CD4-positive, alpha-beta T cell (primary cell): Measurements from ENCODE around the gene GPM6B. TPM values are rescaled to one million over a fixed set of nuclear protein-coding genes. Genes with fewer than 3 reads are reported as not detected.

Experiments used
- ATAC-seq: fragments of 200-7000 bp; cut with Tn5 transposase; one replicate; pipeline ENCODE4 v1.10.0; 2022; ENCODE audit warnings: mild to moderate bottlenecking; ENCODE audit not compliant: poor library complexity
- CTCF ChIA-PET: fragments of 350-600 bp; sonication (Branson Sonifier 250); formaldehyde crosslinking; loops from one replicate; lab custom pipeline; 2021; ENCODE audit warnings: antibody characterized with exemption, inconsistent platforms; lab: Charles Lee
- POLR2A ChIA-PET: fragments of 350-600 bp; sonication (Branson Sonifier 250); formaldehyde crosslinking; loops from one replicate; lab custom pipeline; 2021; ENCODE audit warnings: antibody characterized with exemption, inconsistent platforms; lab: Charles Lee
- DNase-seq, 14 experiments: peaks; one replicate each; pipeline ENCODE4 v3.0.0-alpha.2; 2013 to 2020; ENCODE audit warnings: mixed read lengths in 2 of 14
- H3K27ac ChIP-seq, 2 donors: one replicate each; pipeline versions ENCODE4 v1.5.1 to v1.7.0; 2013; ENCODE audit warnings: low read length in 2 of 2, low read depth in 1 of 2, mild to moderate bottlenecking in 1 of 2
- H3K27me3 ChIP-seq, 2 experiments: 1 replicate in 1 of 2; 2 replicates in 1 of 2; pipeline versions ENCODE4 v1.6.1 to v1.7.0; 2013; ENCODE audit warnings: low read length in 2 of 2, control low read depth in 1 of 2, mild to moderate bottlenecking in 1 of 2, moderate library complexity in 1 of 2; ENCODE audit not compliant: insufficient read depth in 2 of 2, control insufficient read depth in 1 of 2
- H3K36me3 ChIP-seq: one replicate; pipeline ENCODE4 v1.6.1; 2013; ENCODE audit warnings: low read length, control low read depth; ENCODE audit not compliant: insufficient read depth
- H3K4me1 ChIP-seq: one replicate; pipeline ENCODE4 v1.6.1; 2013; ENCODE audit warnings: low read length, control low read depth; ENCODE audit not compliant: insufficient read depth
- H3K4me3 ChIP-seq: one replicate; pipeline ENCODE4 v1.5.1; 2013; ENCODE audit warnings: mild to moderate bottlenecking, low read length, moderate library complexity
- H3K9me3 ChIP-seq, 2 experiments: 1 replicate in 1 of 2; 2 replicates in 1 of 2; pipeline versions ENCODE4 v1.6.1 to v1.7.0; 2013; ENCODE audit warnings: low read length in 2 of 2, mild to moderate bottlenecking in 2 of 2, control low read depth in 1 of 2, moderate library complexity in 1 of 2; ENCODE audit not compliant: control insufficient read depth in 1 of 2, insufficient read depth in 1 of 2
- H3K27ac Mint-ChIP-seq: one replicate; pipeline ENCODE4 v1.8.0; 2020; ENCODE audit warnings: mixed read lengths
- H3K27me3 Mint-ChIP-seq: one replicate; pipeline ENCODE4 v1.8.0; 2021; ENCODE audit warnings: mixed read lengths
- H3K36me3 Mint-ChIP-seq: one replicate; pipeline ENCODE4 v1.8.0; 2021; ENCODE audit warnings: low read depth, mixed read lengths
- H3K4me1 Mint-ChIP-seq: one replicate; pipeline ENCODE4 v1.8.0; 2021; ENCODE audit warnings: low read depth, mixed read lengths
- H3K4me3 Mint-ChIP-seq: one replicate; pipeline ENCODE4 v1.8.0; 2020; ENCODE audit warnings: mild to moderate bottlenecking, mixed read lengths
- H3K9me3 Mint-ChIP-seq: one replicate; pipeline ENCODE4 v1.8.0; 2020; ENCODE audit warnings: mixed read lengths
- CTCF ChIP-seq: fragments of 200-600 bp; IDR thresholded peaks from one replicate; pipeline ENCODE4 v1.8.0; 2022; ENCODE audit warnings: antibody characterized with exemption, mild to moderate bottlenecking
- intact Hi-C, 2 experiments: fragments of 100-400 bp; cut with DNase I in 1 of 2; cut with micrococcal nuclease in 1 of 2; formaldehyde crosslinking; loops; one replicate each; pipeline versions ENCODE4 v1.15.1 to v1.9.0; 2023 to 2025; cut with DNase I, micrococcal nuclease
- total RNA-seq, 174 experiments: library from RNA in 2 of 174; stranded (reverse) in 2 of 174; gene quantifications; one replicate each; pipeline ENCODE4 v1.2.3 and lab custom pipeline; 2021 to 2026

The GPM6B gene
- total RNA-seq, 2 experiments from 2014 or later = not detected

- Mint-ChIP-seq H3K4me1 (no peaks in the 10 kb centered on the region), H3K36me3 (no peaks in the 10 kb centered on the region), H3K4me3 (no peak overlapping the region), H3K27me3 (no peaks in the 10 kb centered on the region), H3K9me3 (no peaks in the 10 kb centered on the region), H3K27ac (no peak overlapping the region)
- intact Hi-C loops = no loop called here
- ATAC-seq (no peak), DNase-seq (no peak)
- Histone ChIP-seq H3K4me1 (no peaks in the 10 kb centered on the region), H3K9me3 (no peaks in the 10 kb centered on the region), H3K36me3 (no peaks in the 10 kb centered on the region), H3K27ac (no peak overlapping the region), H3K4me3 (no peak overlapping the region), H3K27me3 (no peaks in the 10 kb centered on the region)
- TF ChIP-seq CTCF = no peak
- CTCF ChIA-PET = no interaction called here
- POLR2A ChIA-PET = no interaction called here
Observed at GRCh38 chrX:13826770-13827169, 9.9 kb upstream of the GPM6B start.

- ChIA-PET POLR2A (no interaction called here), CTCF (no interaction called here)
- Histone ChIP-seq H3K27me3 (no peaks in the 10 kb centered on the region), H3K4me1 (no peaks in the 10 kb centered on the region), H3K4me3 (no peak overlapping the region), H3K27ac (no peak overlapping the region), H3K9me3 (no peaks in the 10 kb centered on the region), H3K36me3 (no peaks in the 10 kb centered on the region)
- no peak overlapping the region for H3K4me3 Mint-ChIP-seq
- intact Hi-C loops = no loop called here
- DNase-seq (no peak), ATAC-seq (no peak)
- no peaks in the 10 kb centered on the region for H3K9me3 Mint-ChIP-seq
- H3K36me3 Mint-ChIP-seq = no peaks in the 10 kb centered on the region
- no peak for TF ChIP-seq CTCF
- no peak overlapping the region for H3K27ac Mint-ChIP-seq
- no peaks in the 10 kb centered on the region for H3K4me1 Mint-ChIP-seq
- no peaks in the 10 kb centered on the region for H3K27me3 Mint-ChIP-seq
Observed at GRCh38 chrX:13825178-13825762, 8.4 kb upstream of the GPM6B start.

- no peaks in the 10 kb centered on the region for H3K9me3 Mint-ChIP-seq
- no peaks in the 10 kb centered on the region for H3K4me1 Mint-ChIP-seq
Observed at GRCh38 chrX:13824746-13825145, 7.9 kb upstream of the GPM6B start.

More at GRCh38 chrX:13824746-13825145, 7.9 kb upstream of the GPM6B start:
- intact Hi-C loops = no loop called here
- ATAC-seq (no peak), DNase-seq (no peak)
- POLR2A ChIA-PET = no interaction called here
- Histone ChIP-seq H3K27me3 (no peaks in the 10 kb centered on the region), H3K9me3 (no peaks in the 10 kb centered on the region), H3K4me1 (no peaks in the 10 kb centered on the region), H3K4me3 (no peak overlapping the region), H3K27ac (no peak overlapping the region), H3K36me3 (no peaks in the 10 kb centered on the region)
- Mint-ChIP-seq H3K27ac (no peak overlapping the region), H3K27me3 (no peaks in the 10 kb centered on the region), H3K36me3 (no peaks in the 10 kb centered on the region), H3K4me3 (no peak overlapping the region)
- no peak for TF ChIP-seq CTCF
- CTCF ChIA-PET = no interaction called here
